SK-N-SH treated with all-trans-retinoic acid at 6 μM for 48 hours (cell line): ENCODE results near the gene RAF1.

Source experiments
- CSDC2 ChIP-seq: fragments of 250-450 bp; sonication (Bioruptor Pico); IDR thresholded peaks from 2 replicates; pipeline ENCODE4 v1.5.0; 2020; ENCODE audit warnings: mild to moderate bottlenecking, moderate library complexity
- OSR1 ChIP-seq: fragments of 250-450 bp; sonication (Bioruptor Pico); IDR thresholded peaks from 2 replicates; pipeline ENCODE4 v1.8.0; 2022; ENCODE audit warnings: moderate library complexity, mild to moderate bottlenecking, inconsistent platforms
- POU6F1 ChIP-seq: fragments of 250-450 bp; sonication (Bioruptor Pico); IDR thresholded peaks from 2 replicates; pipeline ENCODE4 v1.8.0; 2021; ENCODE audit warnings: low read depth, mild to moderate bottlenecking, moderate library complexity, borderline replicate concordance
- PPARA ChIP-seq: fragments of 250-450 bp; sonication (Bioruptor Pico); IDR thresholded peaks from 2 replicates; pipeline ENCODE4 v1.5.0; 2020; ENCODE audit warnings: mild to moderate bottlenecking, borderline replicate concordance
- RARB ChIP-seq: fragments of 250-450 bp; sonication (Bioruptor Pico); IDR thresholded peaks from 2 replicates; pipeline ENCODE4 v1.8.0; 2021; ENCODE audit warnings: mild to moderate bottlenecking, moderate library complexity
- TCF4 ChIP-seq: fragments of 250-450 bp; sonication (Bioruptor Pico); IDR thresholded peaks from 2 replicates; pipeline ENCODE4 v1.8.0; 2021; ENCODE audit warnings: mild to moderate bottlenecking, moderate library complexity, borderline replicate concordance
- TOX ChIP-seq: fragments of 250-450 bp; sonication (Bioruptor Pico); IDR thresholded peaks from 2 replicates; pipeline ENCODE4 v1.8.0; 2021; ENCODE audit warnings: mild to moderate bottlenecking, moderate library complexity, borderline replicate concordance
- ZC3H10 ChIP-seq: fragments of 250-450 bp; sonication (Bioruptor Pico); IDR thresholded peaks from 2 replicates; pipeline ENCODE4 v1.5.1; 2021; ENCODE audit warnings: mild to moderate bottlenecking, moderate library complexity
- ZFP3 ChIP-seq: fragments of 250-450 bp; sonication (Bioruptor Pico); IDR thresholded peaks from 2 replicates; pipeline ENCODE4 v1.5.0; 2020; ENCODE audit warnings: mild to moderate bottlenecking, moderate library complexity
- ZFP30 ChIP-seq: fragments of 450-650 bp; formaldehyde crosslinking; IDR thresholded peaks from 2 replicates; pipeline ENCODE4 v1.5.0; 2022; ENCODE audit warnings: mild to moderate bottlenecking, moderate library complexity
- ZNF70 ChIP-seq: fragments of 450-650 bp; formaldehyde crosslinking; IDR thresholded peaks from 2 replicates; pipeline ENCODE4 v1.5.0; 2020; ENCODE audit warnings: mild to moderate bottlenecking, moderate library complexity
- TF ChIP-seq, protein P1 (sequence below): fragments of 250-450 bp; sonication (Bioruptor Pico); IDR thresholded peaks from 2 replicates; pipeline ENCODE4 v1.5.1; 2020; ENCODE audit warnings: low read depth, mild to moderate bottlenecking, moderate library complexity
- TF ChIP-seq, protein P2 (sequence below): fragments of 250-450 bp; sonication (Bioruptor Pico); IDR thresholded peaks from 2 replicates; pipeline ENCODE4 v1.8.0; 2020; ENCODE audit warnings: mild to moderate bottlenecking, moderate library complexity, borderline replicate concordance
- TF ChIP-seq, protein P3 (sequence below): fragments of 250-450 bp; sonication (Bioruptor Pico); IDR thresholded peaks from 2 replicates; pipeline ENCODE4 v1.5.0; 2020; ENCODE audit warnings: mild to moderate bottlenecking, moderate library complexity

DNA sequence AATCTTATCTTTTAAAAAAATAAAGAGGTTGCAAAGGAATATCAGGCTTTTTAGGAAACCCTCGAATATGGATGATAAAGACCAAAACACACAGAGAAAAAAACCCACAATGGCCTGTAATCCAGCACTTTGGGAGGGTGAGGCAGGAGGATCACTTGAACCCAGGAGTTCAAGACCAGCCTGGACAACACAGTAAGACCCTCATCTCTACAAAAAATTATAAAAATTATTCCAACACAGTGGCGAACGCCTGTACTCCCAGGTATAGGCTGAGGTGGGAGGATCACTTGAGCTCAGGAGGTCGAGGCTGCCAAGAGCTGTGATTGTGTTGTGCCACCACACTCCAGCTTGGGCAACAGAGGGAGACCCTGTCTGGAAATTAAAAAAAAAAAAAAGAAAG is 30.8 kb downstream of the RAF1 start:
- TF ChIP-seq ZNF70 (CRISPR knock-in tag) (no peak), CSDC2 (no peak), RARB (CRISPR knock-in tag) (no peak), TCF4 (CRISPR knock-in tag) (no peak), OSR1 (CRISPR knock-in tag) (no peak), PPARA (CRISPR knock-in tag) (no peak), POU6F1 (no peak), ZFP30 (CRISPR knock-in tag) (no peak), TOX (CRISPR knock-in tag) (no peak), ZFP3 (CRISPR knock-in tag) (no peak), ZC3H10 (CRISPR knock-in tag) (no peak)
- TF ChIP-seq, protein P1, sequence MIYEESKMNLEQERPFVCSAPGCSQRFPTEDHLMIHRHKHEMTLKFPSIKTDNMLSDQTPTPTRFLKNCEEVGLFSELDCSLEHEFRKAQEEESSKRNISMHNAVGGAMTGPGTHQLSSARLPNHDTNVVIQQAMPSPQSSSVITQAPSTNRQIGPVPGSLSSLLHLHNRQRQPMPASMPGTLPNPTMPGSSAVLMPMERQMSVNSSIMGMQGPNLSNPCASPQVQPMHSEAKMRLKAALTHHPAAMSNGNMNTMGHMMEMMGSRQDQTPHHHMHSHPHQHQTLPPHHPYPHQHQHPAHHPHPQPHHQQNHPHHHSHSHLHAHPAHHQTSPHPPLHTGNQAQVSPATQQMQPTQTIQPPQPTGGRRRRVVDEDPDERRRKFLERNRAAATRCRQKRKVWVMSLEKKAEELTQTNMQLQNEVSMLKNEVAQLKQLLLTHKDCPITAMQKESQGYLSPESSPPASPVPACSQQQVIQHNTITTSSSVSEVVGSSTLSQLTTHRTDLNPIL (CRISPR knock-in tag): no peak
- TF ChIP-seq, protein P2, sequence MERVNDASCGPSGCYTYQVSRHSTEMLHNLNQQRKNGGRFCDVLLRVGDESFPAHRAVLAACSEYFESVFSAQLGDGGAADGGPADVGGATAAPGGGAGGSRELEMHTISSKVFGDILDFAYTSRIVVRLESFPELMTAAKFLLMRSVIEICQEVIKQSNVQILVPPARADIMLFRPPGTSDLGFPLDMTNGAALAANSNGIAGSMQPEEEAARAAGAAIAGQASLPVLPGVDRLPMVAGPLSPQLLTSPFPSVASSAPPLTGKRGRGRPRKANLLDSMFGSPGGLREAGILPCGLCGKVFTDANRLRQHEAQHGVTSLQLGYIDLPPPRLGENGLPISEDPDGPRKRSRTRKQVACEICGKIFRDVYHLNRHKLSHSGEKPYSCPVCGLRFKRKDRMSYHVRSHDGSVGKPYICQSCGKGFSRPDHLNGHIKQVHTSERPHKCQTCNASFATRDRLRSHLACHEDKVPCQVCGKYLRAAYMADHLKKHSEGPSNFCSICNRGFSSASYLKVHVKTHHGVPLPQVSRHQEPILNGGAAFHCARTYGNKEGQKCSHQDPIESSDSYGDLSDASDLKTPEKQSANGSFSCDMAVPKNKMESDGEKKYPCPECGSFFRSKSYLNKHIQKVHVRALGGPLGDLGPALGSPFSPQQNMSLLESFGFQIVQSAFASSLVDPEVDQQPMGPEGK (CRISPR knock-in tag): no peak
- TF ChIP-seq, protein P3, sequence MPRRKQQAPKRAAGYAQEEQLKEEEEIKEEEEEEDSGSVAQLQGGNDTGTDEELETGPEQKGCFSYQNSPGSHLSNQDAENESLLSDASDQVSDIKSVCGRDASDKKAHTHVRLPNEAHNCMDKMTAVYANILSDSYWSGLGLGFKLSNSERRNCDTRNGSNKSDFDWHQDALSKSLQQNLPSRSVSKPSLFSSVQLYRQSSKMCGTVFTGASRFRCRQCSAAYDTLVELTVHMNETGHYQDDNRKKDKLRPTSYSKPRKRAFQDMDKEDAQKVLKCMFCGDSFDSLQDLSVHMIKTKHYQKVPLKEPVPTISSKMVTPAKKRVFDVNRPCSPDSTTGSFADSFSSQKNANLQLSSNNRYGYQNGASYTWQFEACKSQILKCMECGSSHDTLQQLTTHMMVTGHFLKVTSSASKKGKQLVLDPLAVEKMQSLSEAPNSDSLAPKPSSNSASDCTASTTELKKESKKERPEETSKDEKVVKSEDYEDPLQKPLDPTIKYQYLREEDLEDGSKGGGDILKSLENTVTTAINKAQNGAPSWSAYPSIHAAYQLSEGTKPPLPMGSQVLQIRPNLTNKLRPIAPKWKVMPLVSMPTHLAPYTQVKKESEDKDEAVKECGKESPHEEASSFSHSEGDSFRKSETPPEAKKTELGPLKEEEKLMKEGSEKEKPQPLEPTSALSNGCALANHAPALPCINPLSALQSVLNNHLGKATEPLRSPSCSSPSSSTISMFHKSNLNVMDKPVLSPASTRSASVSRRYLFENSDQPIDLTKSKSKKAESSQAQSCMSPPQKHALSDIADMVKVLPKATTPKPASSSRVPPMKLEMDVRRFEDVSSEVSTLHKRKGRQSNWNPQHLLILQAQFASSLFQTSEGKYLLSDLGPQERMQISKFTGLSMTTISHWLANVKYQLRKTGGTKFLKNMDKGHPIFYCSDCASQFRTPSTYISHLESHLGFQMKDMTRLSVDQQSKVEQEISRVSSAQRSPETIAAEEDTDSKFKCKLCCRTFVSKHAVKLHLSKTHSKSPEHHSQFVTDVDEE (CRISPR knock-in tag): no peak
